ENCODE measurements around the gene RPN1.

Gene RPN1

GRCh38 chr3:128572013-128572412 is 78.6 kb downstream of the RPN1 start:
- TF ChIP-seq GATA1 (IDR thresholded peaks at IDR 0.05; ENCODE audit: low read depth, low read length) = no peak
- no peak for TF ChIP-seq POLR2A (IDR thresholded peaks at IDR 0.05; ENCODE audit: low read length)
- DNase-seq = no peak
